Ovary (tissue), 9 donors: Measurements from ENCODE around the gene EPB41L3. TPM values are rescaled to one million over a fixed set of nuclear protein-coding genes. Genes with fewer than 3 reads are reported as not detected.

ENCODE experiments used
- DNase-seq, 5 donors: peaks; one replicate each; pipeline ENCODE4 v3.0.0-alpha.2; 2019 to 2020
- H3K27ac ChIP-seq, 2 donors: fragments of 200-600 bp; one replicate each; pipeline versions ENCODE4 v1.5.1 to v1.8.0; 2019 to 2022
- H3K27me3 ChIP-seq: fragments of 200-600 bp; one replicate; pipeline ENCODE4 v1.8.0; 2022
- H3K36me3 ChIP-seq: fragments of 200-600 bp; sonication (generic); one replicate; pipeline ENCODE4 v1.5.1; 2019
- H3K4me1 ChIP-seq: one replicate; pipeline ENCODE4 v1.8.1; 2013; ENCODE audit warnings: mild to moderate bottlenecking, moderate library complexity; ENCODE audit not compliant: insufficient read depth
- H3K4me3 ChIP-seq: fragments of 200-600 bp; sonication (generic); one replicate; pipeline ENCODE4 v1.5.1; 2017
- H3K9me3 ChIP-seq, 2 donors: fragments of 200-600 bp in 1 of 2; sonication (generic) in 1 of 2; one replicate each; pipeline versions ENCODE4 v1.5.1 to v1.8.1; 2013 to 2019; ENCODE audit warnings: mild to moderate bottlenecking in 1 of 2, moderate library complexity in 1 of 2
- CTCF ChIP-seq, 3 donors: fragments of 450-650 bp in 2 of 3; fragments of 200-600 bp in 1 of 3; IDR thresholded peaks; one replicate each; pipeline versions ENCODE4 v1.5.1 to v1.8.0; 2016 to 2022; ENCODE audit warnings: antibody characterized with exemption in 3 of 3, mild to moderate bottlenecking in 1 of 3
- EP300 ChIP-seq: sonication (generic); formaldehyde crosslinking; IDR thresholded peaks from one replicate; pipeline ENCODE4 v1.6.1; 2017; ENCODE audit warnings: antibody characterized with exemption
- POLR2A ChIP-seq: fragments of 450-650 bp; IDR thresholded peaks from one replicate; pipeline ENCODE4 v1.6.1; 2017; ENCODE audit warnings: antibody characterized with exemption, mild to moderate bottlenecking, moderate library complexity
- WGBS, 3 donors: extraction: QIAGEN DNeasy Blood & Tissue Kit in 1 of 3; methylation state at CpG; one replicate each; pipeline versions ENCODE4 v1.1.5 to v1.1.7; 2013 to 2017; 5-methylcytosine and 5-hydroxymethylcytosine counted together
- intact Hi-C, 4 donors: fragments of 100-400 bp; cut with DNase I; formaldehyde crosslinking; loops; one replicate each; pipeline versions ENCODE4 v1.11.0 to v1.15.1; 2022 to 2023
- polyA plus RNA-seq, 2 donors: library from polyadenylated mRNA; stranded (reverse); fragments of 200-250 nt in 1 of 2; fragments of 350-450 nt in 1 of 2; fragmentation: Illumina TruSeq in 1 of 2; extraction: RNeasy Lipid Tissue Mini Kit (QIAGEN cat#74804) in 1 of 2; gene quantifications; one replicate each; pipeline ENCODE4 v1.2.3, GENCODE V29; 2013 to 2014
- total RNA-seq, 7 donors: library from RNA; depleted of rRNA in 2 of 7; stranded (reverse); fragments of >200 nt in 2 of 7; fragmentation: NEBNext Ultra II Directional in 3 of 7; extraction: Animal tissue kit (Norgen Biotek cat#: 25700) in 3 of 7; gene quantifications; one replicate each; pipeline versions ENCODE4 v1.1.0 to v1.2.4, GENCODE V29; 2016 to 2023
- donor health status: DM: no; HTN: no; CAD: no; lungs with moderate emphysema.
- donor health status: DM: no; HTN: no; CAD: no.
- donor health status: Bipolar disorder and iron deficiency.
- donor health status: DM: yes; HTN: yes; CAD: no.
- donor health status: DM: no; HTN: no; CAD: no.
- donor health status: DM: yes; HTN: yes; CAD: no.

Gene EPB41L3
- total and polyA plus RNA-seq, 9 donors: 6.6 to 58.1 (median 29.5) TPM

- Histone ChIP-seq H3K27me3 (no peaks in the 10 kb centered on the region), H3K4me1 (no peaks in the 10 kb centered on the region), H3K27ac (no peak overlapping the region), H3K4me3 (no peak overlapping the region), H3K9me3 (no peaks in the 10 kb centered on the region), H3K36me3 (no peaks in the 10 kb centered on the region)
- WGBS, 3 donors: 45 to 55% (median 48%) methylated on average over 6 of the region's 6 CpGs
- DNase-seq: no peak
- TF ChIP-seq CTCF (IDR thresholded peaks at IDR 0.05): no peak
- no peak for TF ChIP-seq EP300
- TF ChIP-seq POLR2A: no peak
- intact Hi-C loops: no loop called here
Measured at GRCh38 chr18:5414546-5414945, 129.3 kb downstream of the EPB41L3 start.

- no peaks in the 10 kb centered on the region for H3K4me1 ChIP-seq
- intact Hi-C loops: no loop called here
- H3K9me3 ChIP-seq: no peaks in the 10 kb centered on the region
- H3K4me3 ChIP-seq: no peak overlapping the region
- no peak overlapping the region for H3K27ac ChIP-seq
- TF ChIP-seq EP300: no peak
- TF ChIP-seq CTCF (IDR thresholded peaks at IDR 0.05): no peak
- no peak for TF ChIP-seq POLR2A
- WGBS, 3 donors: 77 to 79% (median 78%) methylated on average over 2 of the region's 2 CpGs
- H3K36me3 ChIP-seq: no peaks in the 10 kb centered on the region
- no peak for DNase-seq
- H3K27me3 ChIP-seq: no peaks in the 10 kb centered on the region
Measured at GRCh38 chr18:5413447-5413846, 130.3 kb downstream of the EPB41L3 start.

- H3K9me3 ChIP-seq: no peaks in the 10 kb centered on the region
- H3K4me1 ChIP-seq: no peaks in the 10 kb centered on the region
- 92 to 95% (median 95%) methylated on average over 7 of the region's 7 CpGs for WGBS, 3 donors
- no peaks in the 10 kb centered on the region for H3K36me3 ChIP-seq
- H3K4me3 ChIP-seq: no peak overlapping the region
- no peaks in the 10 kb centered on the region for H3K27me3 ChIP-seq
- no peak overlapping the region for H3K27ac ChIP-seq
- intact Hi-C loops: no loop called here
- TF ChIP-seq EP300: no peak
- DNase-seq: no peak
Measured at GRCh38 chr18:5410582-5410981, 133.2 kb downstream of the EPB41L3 start.

GRCh38 chr18:5398269-5398668 is 145.5 kb downstream of the EPB41L3 start:
- no peaks in the 10 kb centered on the region for H3K4me1 ChIP-seq
- H3K4me3 ChIP-seq: no peak overlapping the region
- H3K27ac ChIP-seq: no peak overlapping the region
- no peak for DNase-seq
- H3K36me3 ChIP-seq: no peaks in the 10 kb centered on the region
- H3K27me3 ChIP-seq: no peaks in the 10 kb centered on the region
- no peak for TF ChIP-seq POLR2A
- no peak for TF ChIP-seq CTCF (IDR thresholded peaks at IDR 0.05)
- TF ChIP-seq EP300: no peak
- H3K9me3 ChIP-seq: no peaks in the 10 kb centered on the region
- intact Hi-C loops: no loop called here
- 94 to 97% (median 94%) methylated on average over 8 of the region's 8 CpGs for WGBS, 3 donors

- Histone ChIP-seq H3K9me3 (no peaks in the 10 kb centered on the region), H3K36me3 (no peaks in the 10 kb centered on the region), H3K27ac (no peak overlapping the region), H3K4me1 (no peaks in the 10 kb centered on the region), H3K27me3 (no peaks in the 10 kb centered on the region), H3K4me3 (no peak overlapping the region)
- intact Hi-C loops: no loop called here
- no peak for DNase-seq
- WGBS, 3 donors: 94 to 97% (median 96%) methylated on average over 18 of the region's 18 CpGs
- TF ChIP-seq POLR2A (no peak), EP300 (no peak)
Measured at GRCh38 chr18:5397102-5397501, 146.7 kb downstream of the EPB41L3 start.
